HG03280 (cell line): ENCODE measurements around the gene TBATA.
"Not testable (repeated sequence)": the region's sequence is repeated elsewhere in the genome, so short reads cannot be mapped to it uniquely, and the experiment has no call there.

Experiments
- ATAC-seq: cut with Tn5 transposase; IDR thresholded peaks from one replicate; pipeline ENCODE4 v1.9.1; 2021; ENCODE audit warnings: mild to moderate bottlenecking, moderate library complexity; ENCODE audit not compliant: unreplicated experiment

Gene TBATA

GRCh38 chr10:70779511-70780369 lies 5.4 kb downstream of the TBATA start:
- no peak for ATAC-seq

- ATAC-seq: no peak
These were observed 6.1 kb downstream of the TBATA start for GRCh38 chr10:70779088-70779487.

GRCh38 chr10:70778267-70778924 lies 6.8 kb downstream of the TBATA start:
- ATAC-seq: no peak

GRCh38 chr10:70777063-70777875 lies 7.9 kb downstream of the TBATA start:
- no peak for ATAC-seq

GRCh38 chr10:70776455-70777005 lies 8.6 kb downstream of the TBATA start:
- no peak for ATAC-seq

- no peak for ATAC-seq
These were observed 9.3 kb downstream of the TBATA start for GRCh38 chr10:70775679-70776454.

GRCh38 chr10:70774810-70775678 lies 10.1 kb downstream of the TBATA start:
- ATAC-seq: no peak

GRCh38 chr10:70773965-70774809 lies 11.0 kb downstream of the TBATA start:
- no peak for ATAC-seq

GRCh38 chr10:70773461-70773860 lies 11.7 kb downstream of the TBATA start:
- ATAC-seq: no peak

GRCh38 chr10:70772627-70773026 lies 12.6 kb downstream of the TBATA start:
- ATAC-seq: no peak

GRCh38 chr10:70771311-70772194 lies 13.6 kb downstream of the TBATA start:
- no peak for ATAC-seq

GRCh38 chr10:70770516-70770915 lies 14.7 kb downstream of the TBATA start:
- not testable (repeated sequence) for ATAC-seq

- no peak for ATAC-seq
These were observed 15.2 kb downstream of the TBATA start for GRCh38 chr10:70770001-70770400.

GRCh38 chr10:70769121-70769520 lies 16.1 kb downstream of the TBATA start:
- ATAC-seq: no peak

GRCh38 chr10:70768026-70768685 lies 17.0 kb downstream of the TBATA start:
- ATAC-seq: not testable (repeated sequence)

- no peak for ATAC-seq
These were observed 19.2 kb downstream of the TBATA start for GRCh38 chr10:70765794-70766594.
